Mucosa of descending colon (tissue), 3 donors: ENCODE measurements around the gene SMARCA4. TPM values are rescaled to one million over a fixed set of nuclear protein-coding genes. Genes with fewer than 3 reads are reported as not detected.
A peak's percentile ranks its signal among the peaks of the same experiment; 100 is the strongest.

Experiments
- ATAC-seq: fragments of 200-7000 bp; cut with Tn5 transposase; one replicate; pipeline ENCODE4 v1.9.1; 2020; ENCODE audit warnings: mild to moderate bottlenecking, moderate library complexity
- DNase-seq, 3 donors: peaks; one replicate each; pipeline ENCODE4 v3.0.0-alpha.2; 2020
- H3K36me3 ChIP-seq: fragments of 200-600 bp; one replicate; pipeline ENCODE4 v1.8.0; 2021; ENCODE audit warnings: low read depth, mild to moderate bottlenecking
- H3K4me1 ChIP-seq: fragments of 200-600 bp; one replicate; pipeline ENCODE4 v1.8.0; 2021; ENCODE audit warnings: low read depth, mild to moderate bottlenecking
- H3K4me3 ChIP-seq: fragments of 200-600 bp; one replicate; pipeline ENCODE4 v1.8.0; 2021; ENCODE audit warnings: mild to moderate bottlenecking
- H3K9me3 ChIP-seq: fragments of 200-600 bp; one replicate; pipeline ENCODE4 v1.8.0; 2021; ENCODE audit warnings: mild to moderate bottlenecking
- intact Hi-C, 2 donors: fragments of 100-400 bp; cut with DNase I in 1 of 2; cut with micrococcal nuclease in 1 of 2; formaldehyde crosslinking; loops; one replicate each; pipeline versions ENCODE4 v1.11.0 to v1.11.1; 2022; cut with DNase I, micrococcal nuclease
- total RNA-seq, 3 donors: library from RNA; stranded (reverse); fragmentation: NEBNext Ultra II Directional in 2 of 3; extraction: Animal tissue kit (Norgen Biotek cat#: 25700) in 2 of 3; gene quantifications; one replicate each; pipeline versions ENCODE4 v1.2.1 to v1.2.4, GENCODE V29; 2021 to 2023
- TF ChIP-seq, protein P1 (sequence below): fragments of 200-600 bp; IDR thresholded peaks from one replicate; pipeline ENCODE4 v1.8.0; 2022; ENCODE audit warnings: antibody characterized with exemption, mild to moderate bottlenecking
- donor health status: DM: no; HTN: no; CAD: no; lungs with moderate emphysema.
- donor health status: DM: no; HTN: no; CAD: no.
- donor health status: DM: no; HTN: yes; CAD: no.

The SMARCA4 gene
- total RNA-seq, 3 donors from 2014 or later, result 81.5 to 86.5 (median 86.3) TPM

DNA sequence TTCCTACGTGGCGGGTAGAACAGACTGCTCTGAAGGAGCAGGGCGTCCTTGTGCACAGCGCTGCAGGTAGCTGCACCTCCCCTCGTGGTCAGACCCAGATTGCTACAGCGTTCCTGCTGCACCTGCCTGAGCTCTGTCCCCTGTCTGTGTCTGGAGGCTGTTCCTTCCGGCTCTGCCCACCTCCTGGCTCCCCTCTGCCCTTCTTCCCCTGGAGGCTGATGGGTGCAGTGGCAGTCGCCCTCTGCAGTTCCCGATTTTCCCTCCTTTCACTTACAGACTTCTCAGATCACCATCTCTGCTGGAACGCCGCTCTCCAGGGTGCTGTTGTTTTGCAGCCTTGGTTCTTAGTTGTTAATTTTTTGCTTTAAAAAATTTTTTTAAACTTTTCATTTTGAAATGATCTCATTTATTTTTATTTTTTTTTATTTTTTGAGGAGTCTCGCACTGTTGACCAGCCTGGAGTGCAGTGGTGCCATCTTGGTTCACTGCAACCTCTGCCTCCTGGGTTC is 53.6 kb downstream of the SMARCA4 start:
- intact Hi-C loops, result no loop called here
- Histone ChIP-seq H3K4me1 (peaks cover 10% of the 10 kb centered on the region), H3K36me3 (peaks cover 4% of the 10 kb centered on the region), H3K4me3 (no peak overlapping the region), H3K9me3 (no peaks in the 10 kb centered on the region)
- ATAC-seq (no peak), DNase-seq (no peak)
- TF ChIP-seq, protein P1, sequence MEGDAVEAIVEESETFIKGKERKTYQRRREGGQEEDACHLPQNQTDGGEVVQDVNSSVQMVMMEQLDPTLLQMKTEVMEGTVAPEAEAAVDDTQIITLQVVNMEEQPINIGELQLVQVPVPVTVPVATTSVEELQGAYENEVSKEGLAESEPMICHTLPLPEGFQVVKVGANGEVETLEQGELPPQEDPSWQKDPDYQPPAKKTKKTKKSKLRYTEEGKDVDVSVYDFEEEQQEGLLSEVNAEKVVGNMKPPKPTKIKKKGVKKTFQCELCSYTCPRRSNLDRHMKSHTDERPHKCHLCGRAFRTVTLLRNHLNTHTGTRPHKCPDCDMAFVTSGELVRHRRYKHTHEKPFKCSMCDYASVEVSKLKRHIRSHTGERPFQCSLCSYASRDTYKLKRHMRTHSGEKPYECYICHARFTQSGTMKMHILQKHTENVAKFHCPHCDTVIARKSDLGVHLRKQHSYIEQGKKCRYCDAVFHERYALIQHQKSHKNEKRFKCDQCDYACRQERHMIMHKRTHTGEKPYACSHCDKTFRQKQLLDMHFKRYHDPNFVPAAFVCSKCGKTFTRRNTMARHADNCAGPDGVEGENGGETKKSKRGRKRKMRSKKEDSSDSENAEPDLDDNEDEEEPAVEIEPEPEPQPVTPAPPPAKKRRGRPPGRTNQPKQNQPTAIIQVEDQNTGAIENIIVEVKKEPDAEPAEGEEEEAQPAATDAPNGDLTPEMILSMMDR, result no peak

DNA sequence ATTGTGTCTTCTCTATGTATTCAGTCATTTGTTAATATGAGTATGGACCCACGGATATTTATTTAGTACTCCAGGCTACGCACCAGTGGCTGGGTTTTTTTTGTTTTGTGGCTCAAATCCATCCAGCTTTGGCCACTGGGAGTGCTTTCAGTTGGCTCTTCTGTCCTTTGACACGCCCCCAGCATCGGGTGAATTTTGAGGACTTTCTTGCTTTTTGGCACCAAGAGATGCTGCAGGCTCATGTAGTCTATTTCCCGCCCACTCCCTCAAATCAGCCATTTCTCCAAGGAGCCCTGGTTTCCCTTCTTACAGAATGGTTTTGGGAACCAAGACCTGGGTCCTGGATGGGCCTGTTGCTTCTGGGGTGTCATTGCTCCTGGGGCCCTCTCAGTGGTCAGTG is 55.8 kb downstream of the SMARCA4 start:
- peaks cover 7% of the 10 kb centered on the region for H3K36me3 ChIP-seq

DNA sequence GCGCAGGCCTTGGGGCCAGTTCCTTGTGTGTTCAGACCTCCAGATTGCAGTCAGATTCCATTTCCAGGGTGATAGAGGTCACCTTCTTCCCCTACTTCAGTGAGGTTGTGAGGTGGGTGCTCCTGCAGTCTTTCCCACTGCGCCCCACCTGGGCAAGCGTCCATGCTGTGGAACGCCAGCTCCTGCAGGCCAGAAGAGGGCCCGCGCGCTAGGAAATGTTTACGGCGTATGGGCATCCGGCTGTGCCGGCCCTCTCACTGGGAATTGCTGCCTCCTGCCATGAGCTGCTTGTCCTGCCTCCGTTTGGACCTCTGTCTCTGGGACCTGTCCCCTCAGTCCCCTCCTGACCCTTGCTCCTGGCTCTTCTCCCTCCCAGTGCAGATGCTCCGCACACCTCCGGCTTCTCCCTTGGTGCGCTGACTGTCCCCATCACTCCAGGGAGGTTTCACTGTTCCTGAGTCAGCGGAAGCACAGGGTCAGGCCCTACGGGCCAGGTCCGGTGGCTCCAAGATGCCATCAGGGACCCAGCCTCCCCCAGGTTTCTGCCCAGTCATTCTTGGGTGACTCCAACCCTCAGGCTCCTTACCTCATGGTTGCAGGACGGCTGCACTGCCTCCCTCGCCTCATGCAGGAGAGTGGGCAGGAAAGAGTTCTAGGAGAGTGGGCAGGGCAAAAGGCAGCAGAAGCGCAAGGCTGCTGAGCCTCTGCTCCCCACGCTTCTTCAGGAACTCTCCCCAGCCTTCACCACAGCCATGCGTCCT is 56.6 kb downstream of the SMARCA4 start:
- Histone ChIP-seq H3K4me1 (peaks cover 10% of the 10 kb centered on the region), H3K9me3 (no peaks in the 10 kb centered on the region), H3K36me3 (peaks cover 11% of the 10 kb centered on the region), H3K4me3 (no peak overlapping the region)
- TF ChIP-seq, protein P1, result no peak
- DNase-seq, result no peak
- ATAC-seq, result no peak
- intact Hi-C loops, result no loop called here

More for the DNA sequence above, 55.8 kb downstream of the SMARCA4 start:
- TF ChIP-seq, protein P1, result no peak
- Histone ChIP-seq H3K4me1 (peaks cover 10% of the 10 kb centered on the region), H3K9me3 (no peaks in the 10 kb centered on the region), H3K4me3 (no peak overlapping the region)
- ATAC-seq, result no peak
- intact Hi-C loops, result no loop called here
- DNase-seq, result no peak

DNA sequence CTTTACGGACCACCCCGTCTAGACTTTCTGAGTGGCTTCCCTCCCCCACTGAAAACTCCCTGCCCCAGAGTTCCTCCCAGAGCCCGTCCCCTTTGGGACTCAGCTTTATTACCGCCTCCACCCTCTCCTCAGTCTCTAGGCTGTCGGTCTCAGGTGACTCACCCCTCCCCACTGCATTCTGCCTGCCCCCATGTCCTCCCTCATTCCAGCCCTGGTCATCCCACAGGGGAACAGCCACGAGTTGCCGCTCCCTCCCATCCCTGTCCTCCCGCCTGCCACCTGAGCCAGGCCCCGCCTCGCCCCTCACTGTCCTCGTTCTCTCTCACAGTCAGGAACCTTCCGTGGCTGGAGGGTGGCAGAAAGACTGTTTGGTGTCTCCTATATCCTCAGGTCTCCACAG is 57.3 kb downstream of the SMARCA4 start:
- ATAC-seq, result peak; percentile 93
- Histone ChIP-seq H3K9me3 (no peaks in the 10 kb centered on the region), H3K36me3 (peaks cover 11% of the 10 kb centered on the region), H3K4me1 (peaks cover 10% of the 10 kb centered on the region), H3K4me3 (no peak overlapping the region)
- intact Hi-C loops, result no loop called here
- TF ChIP-seq, protein P1, result no peak
- peak in 2 of 3 donors; percentile 56 to 71 for DNase-seq

DNA sequence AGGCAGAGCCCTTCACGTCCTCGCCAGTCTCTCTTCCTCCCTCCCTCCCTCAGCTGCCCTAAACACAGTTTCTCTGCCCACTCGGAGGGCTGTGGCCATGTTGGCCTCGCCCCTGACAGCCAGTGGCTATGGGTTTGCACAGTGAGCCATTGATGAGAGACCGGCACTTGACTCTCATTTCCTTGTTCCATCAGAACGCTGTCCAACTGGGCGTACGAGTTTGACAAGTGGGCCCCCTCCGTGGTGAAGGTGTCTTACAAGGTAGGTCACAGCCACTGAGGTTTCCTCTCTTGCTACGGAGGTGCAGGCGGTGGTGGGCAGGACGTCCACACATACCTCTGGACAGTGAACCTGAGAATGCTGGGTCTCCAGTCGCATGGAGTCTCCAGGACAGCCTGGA is 57.9 kb downstream of the SMARCA4 start:
- ATAC-seq (peak; percentile 55), DNase-seq (peak in 2 of 3 donors; percentile 32 to 43)
- intact Hi-C loops, result no loop called here
- Histone ChIP-seq H3K36me3 (peaks cover 11% of the 10 kb centered on the region), H3K9me3 (no peaks in the 10 kb centered on the region), H3K4me3 (no peak overlapping the region), H3K4me1 (peaks cover 10% of the 10 kb centered on the region)
- TF ChIP-seq, protein P1, result no peak
